ENCODE data around the gene XKR3. TPM values are rescaled to one million over a fixed set of nuclear protein-coding genes. Genes with fewer than 3 reads are reported as not detected.

Gene XKR3
- total and polyA plus RNA-seq, 2 experiments from 2014 or later = not detected

DNA sequence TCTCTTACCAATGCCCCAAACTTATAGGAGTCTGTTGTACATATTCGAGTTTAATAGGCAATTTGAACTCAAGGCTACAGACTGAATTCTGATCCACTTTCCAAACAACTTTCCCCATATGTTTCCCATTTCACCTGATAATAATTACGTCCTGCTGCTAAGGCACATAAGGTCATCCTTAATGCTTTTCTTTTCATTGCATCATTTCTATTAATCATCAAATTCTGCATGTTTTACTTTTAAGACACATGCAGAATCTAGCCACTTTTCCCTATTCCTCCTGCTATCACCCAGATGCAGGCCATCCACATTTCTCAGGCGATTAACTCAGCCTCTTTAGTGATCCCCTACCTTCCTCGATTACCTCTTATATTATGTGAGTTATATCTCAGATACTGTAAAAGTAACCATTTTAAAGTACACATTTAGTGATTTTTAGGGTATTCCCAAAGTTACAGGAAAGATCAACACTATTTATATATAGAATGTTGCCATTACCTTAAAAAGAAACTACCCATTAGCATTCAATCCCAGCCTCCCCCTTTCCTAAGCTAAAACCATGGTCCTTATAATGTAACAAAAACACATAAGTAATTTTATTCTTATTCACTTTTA, 14.9 kb downstream of the XKR3 start:
- no peak for DNase-seq (ENCODE audit: low read depth in 1 of 2, low spot score in 1 of 2)
- TF ChIP-seq, protein P1, sequence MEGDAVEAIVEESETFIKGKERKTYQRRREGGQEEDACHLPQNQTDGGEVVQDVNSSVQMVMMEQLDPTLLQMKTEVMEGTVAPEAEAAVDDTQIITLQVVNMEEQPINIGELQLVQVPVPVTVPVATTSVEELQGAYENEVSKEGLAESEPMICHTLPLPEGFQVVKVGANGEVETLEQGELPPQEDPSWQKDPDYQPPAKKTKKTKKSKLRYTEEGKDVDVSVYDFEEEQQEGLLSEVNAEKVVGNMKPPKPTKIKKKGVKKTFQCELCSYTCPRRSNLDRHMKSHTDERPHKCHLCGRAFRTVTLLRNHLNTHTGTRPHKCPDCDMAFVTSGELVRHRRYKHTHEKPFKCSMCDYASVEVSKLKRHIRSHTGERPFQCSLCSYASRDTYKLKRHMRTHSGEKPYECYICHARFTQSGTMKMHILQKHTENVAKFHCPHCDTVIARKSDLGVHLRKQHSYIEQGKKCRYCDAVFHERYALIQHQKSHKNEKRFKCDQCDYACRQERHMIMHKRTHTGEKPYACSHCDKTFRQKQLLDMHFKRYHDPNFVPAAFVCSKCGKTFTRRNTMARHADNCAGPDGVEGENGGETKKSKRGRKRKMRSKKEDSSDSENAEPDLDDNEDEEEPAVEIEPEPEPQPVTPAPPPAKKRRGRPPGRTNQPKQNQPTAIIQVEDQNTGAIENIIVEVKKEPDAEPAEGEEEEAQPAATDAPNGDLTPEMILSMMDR (IDR thresholded peaks at IDR 0.05; ENCODE audit: low read depth, low read length) = no peak
- Histone ChIP-seq H3K9me3 (ENCODE audit: low read depth) (no peaks in the 10 kb centered on the region), H3K27ac (no peak overlapping the region), H3K4me1 (ENCODE audit: low read depth) (no peaks in the 10 kb centered on the region), H3K27me3 (no peaks in the 10 kb centered on the region), H3K4me3 (no peak overlapping the region), H3K36me3 (no peaks in the 10 kb centered on the region)

DNA sequence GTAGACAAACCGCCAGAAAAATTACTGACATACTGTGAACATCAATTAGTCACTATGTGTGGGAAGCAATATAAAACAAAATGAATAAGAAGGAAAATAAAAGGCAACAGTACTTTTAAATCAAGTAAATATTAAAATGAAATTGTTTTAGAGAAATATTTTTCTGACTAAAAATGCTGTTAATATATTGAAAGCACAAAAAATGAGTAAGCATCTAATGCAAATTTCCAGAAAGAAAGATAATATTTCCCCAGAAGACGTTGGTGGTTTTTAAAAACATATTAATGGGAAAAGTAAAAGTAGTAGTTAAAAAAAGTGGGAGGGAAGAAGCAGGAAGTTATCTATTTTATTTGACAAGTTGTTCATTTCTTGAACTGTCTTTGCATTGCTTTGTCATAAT, 16.5 kb downstream of the XKR3 start:
- no peaks in the 10 kb centered on the region for H3K9me3 ChIP-seq (ENCODE audit: low read depth)
- no peak overlapping the region for H3K4me3 ChIP-seq
- DNase-seq (ENCODE audit: low read depth in 1 of 2, low spot score in 1 of 2) = no peak
- no peaks in the 10 kb centered on the region for H3K27me3 ChIP-seq
- H3K27ac ChIP-seq = no peak overlapping the region
- TF ChIP-seq, protein P1 (IDR thresholded peaks at IDR 0.05; ENCODE audit: low read depth, low read length) = no peak
- H3K36me3 ChIP-seq = no peaks in the 10 kb centered on the region
- no peaks in the 10 kb centered on the region for H3K4me1 ChIP-seq (ENCODE audit: low read depth)

DNA sequence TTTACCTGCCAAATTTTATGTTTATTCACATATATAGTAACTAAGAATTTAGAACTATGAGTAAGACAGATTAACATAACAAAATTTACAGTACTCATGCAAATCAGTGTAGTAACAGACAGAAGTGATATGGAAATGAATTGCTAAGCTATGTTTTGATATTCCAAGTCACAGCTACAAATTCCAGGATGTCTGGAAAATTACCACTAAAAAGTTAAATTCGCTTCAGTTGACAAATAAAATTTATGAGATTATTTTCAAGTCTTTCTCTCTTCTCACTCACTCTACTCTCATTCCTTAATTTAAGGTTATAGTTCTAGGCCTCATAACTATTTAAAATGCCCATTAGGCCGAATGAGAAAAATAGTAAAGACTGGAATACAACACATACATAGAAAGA, 18.1 kb downstream of the XKR3 start:
- H3K27me3 ChIP-seq = no peaks in the 10 kb centered on the region
- H3K4me1 ChIP-seq (ENCODE audit: low read depth) = no peaks in the 10 kb centered on the region
- TF ChIP-seq, protein P1 (IDR thresholded peaks at IDR 0.05; ENCODE audit: low read depth, low read length) = no peak
- no peak overlapping the region for H3K27ac ChIP-seq
- no peak overlapping the region for H3K4me3 ChIP-seq
- DNase-seq (ENCODE audit: low read depth in 1 of 2, low spot score in 1 of 2) = no peak
- no peaks in the 10 kb centered on the region for H3K9me3 ChIP-seq (ENCODE audit: low read depth)
- H3K36me3 ChIP-seq = no peaks in the 10 kb centered on the region

DNA sequence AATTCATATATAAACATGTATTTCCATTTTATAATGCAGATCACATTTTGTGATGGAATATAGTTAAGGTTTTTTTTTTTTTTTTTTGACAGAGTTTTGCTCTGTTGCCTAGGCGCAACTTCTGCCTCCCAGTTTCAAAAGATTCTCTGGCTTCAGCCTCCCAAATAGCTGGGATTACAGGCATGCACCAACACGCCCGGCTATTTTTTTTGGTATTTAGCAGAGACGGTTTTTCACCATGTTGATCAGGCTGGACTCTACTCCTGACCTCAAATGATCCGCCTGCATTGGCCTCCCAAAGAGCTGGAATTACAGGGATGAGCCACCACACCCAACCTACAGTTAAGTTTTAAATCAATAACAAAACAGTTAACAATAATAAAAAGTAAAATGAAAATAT, 18.8 kb downstream of the XKR3 start:
- Histone ChIP-seq H3K4me1 (ENCODE audit: low read depth) (no peaks in the 10 kb centered on the region), H3K4me3 (no peak overlapping the region), H3K36me3 (no peaks in the 10 kb centered on the region), H3K27me3 (no peaks in the 10 kb centered on the region), H3K9me3 (ENCODE audit: low read depth) (no peaks in the 10 kb centered on the region), H3K27ac (no peak overlapping the region)
- DNase-seq (ENCODE audit: low read depth in 1 of 2, low spot score in 1 of 2) = no peak
- TF ChIP-seq, protein P1 (IDR thresholded peaks at IDR 0.05; ENCODE audit: low read depth, low read length) = no peak

DNA sequence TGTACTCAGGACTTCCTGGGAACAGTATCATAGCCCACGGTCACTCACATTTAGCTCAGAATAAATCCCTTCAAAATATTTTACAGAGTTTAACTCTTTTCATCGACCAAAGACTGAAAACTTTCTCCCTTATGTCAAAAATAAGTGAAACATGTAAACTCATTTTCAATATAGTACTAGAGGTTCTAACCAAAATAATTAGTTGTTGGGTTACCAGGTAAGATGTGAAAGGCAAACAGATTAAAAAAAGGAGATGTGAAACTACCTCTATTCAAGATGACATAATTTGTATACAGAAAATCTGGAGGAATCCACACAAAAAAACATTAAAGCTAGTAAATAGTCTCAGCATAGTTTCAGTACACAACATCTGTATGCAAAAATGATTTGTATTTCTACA, 20.3 kb downstream of the XKR3 start:
- TF ChIP-seq, protein P1 (IDR thresholded peaks at IDR 0.05; ENCODE audit: low read depth, low read length) = no peak
- Histone ChIP-seq H3K36me3 (no peaks in the 10 kb centered on the region), H3K4me3 (no peak overlapping the region), H3K27ac (no peak overlapping the region), H3K9me3 (ENCODE audit: low read depth) (no peaks in the 10 kb centered on the region), H3K4me1 (ENCODE audit: low read depth) (no peaks in the 10 kb centered on the region), H3K27me3 (no peaks in the 10 kb centered on the region)
- no peak for DNase-seq (ENCODE audit: low read depth in 1 of 2, low spot score in 1 of 2)
